ENCODE measurements around the gene TRAM2.

GRCh38 chr6:52509281-52510212 is 67.3 kb downstream of the TRAM2 start:
- no peak for TF ChIP-seq CHD1 (IDR thresholded peaks at IDR 0.05; ENCODE audit: low read depth, low read length)
- no peak for TF ChIP-seq MAFK (IDR thresholded peaks at IDR 0.05; ENCODE audit: low read depth, low read length)
- TF ChIP-seq USF2 (IDR thresholded peaks at IDR 0.05; ENCODE audit: low read depth, low read length), result no peak
- TF ChIP-seq CTCF (conservative IDR thresholded peaks at IDR 0.05; ENCODE audit: low read depth, low read length), result no peak
- TF ChIP-seq CEBPB (IDR thresholded peaks at IDR 0.05; ENCODE audit: low read depth, low read length), result no peak

Data from IMR-90 (cell line).